G401 (cell line): ENCODE data around the gene GDPD5. TPM values are rescaled to one million over a fixed set of nuclear protein-coding genes. Genes with fewer than 3 reads are reported as not detected.

Experiments
- DNase-seq: peaks from one replicate; pipeline ENCODE4 v3.0.0-alpha.2; 2015; ENCODE audit warnings: low spot score
- in situ Hi-C: cut with HindIII; loops from 2 replicates; pipeline ENCODE4 v1.10.0; 2016; ENCODE audit warnings: low sequenced_read_pairs, mixed read lengths
- total RNA-seq: library from RNA; depleted of rRNA; stranded (reverse); fragments of >200 nt; shearing (Covaris generic); gene quantifications from 2 replicates; pipeline ENCODE4 v1.2.3, GENCODE V29; 2014

The GDPD5 gene
- total RNA-seq, 1 experiment from 2014 or later, result 4.6 TPM

GRCh38 chr11:75560644-75561043, 34.9 kb upstream of the GDPD5 start:
- no peak for DNase-seq

GRCh38 chr11:75558939-75559843, 33.5 kb upstream of the GDPD5 start:
- in situ Hi-C loops, result no loop called here

More at GRCh38 chr11:75560644-75561043, 34.9 kb upstream of the GDPD5 start:
- in situ Hi-C loops, result no loop called here

GRCh38 chr11:75557666-75558494, 32.1 kb upstream of the GDPD5 start:
- in situ Hi-C loops, result no loop called here
- no peak for DNase-seq

More at GRCh38 chr11:75558939-75559843, 33.5 kb upstream of the GDPD5 start:
- DNase-seq, result peak; percentile 46

- no peak for DNase-seq
- in situ Hi-C loops, result no loop called here
Measured at GRCh38 chr11:75556275-75556674, 30.5 kb upstream of the GDPD5 start.

- DNase-seq, result no peak
- in situ Hi-C loops, result no loop called here
Measured at GRCh38 chr11:75555079-75555811, 29.5 kb upstream of the GDPD5 start.

GRCh38 chr11:75554258-75555022, 28.7 kb upstream of the GDPD5 start:
- peak; percentile 53 for DNase-seq
- in situ Hi-C loops, result no loop called here

- in situ Hi-C loops, result no loop called here
- DNase-seq, result no peak
Measured at GRCh38 chr11:75553889-75554257, 28.1 kb upstream of the GDPD5 start.

- in situ Hi-C loops, result no loop called here
- DNase-seq, result no peak
Measured at GRCh38 chr11:75553182-75553581, 27.4 kb upstream of the GDPD5 start.

- in situ Hi-C loops, result no loop called here
- no peak for DNase-seq
Measured at GRCh38 chr11:75549370-75549958, 23.7 kb upstream of the GDPD5 start.

- no peak for DNase-seq
- in situ Hi-C loops, result no loop called here
Measured at GRCh38 chr11:75548595-75549272, 23.0 kb upstream of the GDPD5 start.

GRCh38 chr11:75547617-75548058, 21.9 kb upstream of the GDPD5 start:
- DNase-seq, result peak; percentile 73
- in situ Hi-C loops, result no loop called here

GRCh38 chr11:75547177-75547576, 21.4 kb upstream of the GDPD5 start:
- in situ Hi-C loops, result no loop called here
- no peak for DNase-seq

- no peak for DNase-seq
- in situ Hi-C loops, result no loop called here
Measured at GRCh38 chr11:75543806-75544205, 18.1 kb upstream of the GDPD5 start.

- in situ Hi-C loops, result no loop called here
- no peak for DNase-seq
Measured at GRCh38 chr11:75542088-75542438, 16.3 kb upstream of the GDPD5 start.

GRCh38 chr11:75541193-75542087, 15.7 kb upstream of the GDPD5 start:
- in situ Hi-C loops, result no loop called here
- no peak for DNase-seq

- DNase-seq, result no peak
- in situ Hi-C loops, result no loop called here
Measured at GRCh38 chr11:75539459-75540334, 14.0 kb upstream of the GDPD5 start.
